Measurements from ENCODE around the gene ERC1. TPM values are rescaled to one million over a fixed set of nuclear protein-coding genes. Genes with fewer than 3 reads are reported as not detected.
A peak's percentile ranks its signal among the peaks of the same experiment; 100 is the strongest.

The ERC1 gene
- total RNA-seq, 1 donor from 2014 or later, result 56.5 TPM

DNA sequence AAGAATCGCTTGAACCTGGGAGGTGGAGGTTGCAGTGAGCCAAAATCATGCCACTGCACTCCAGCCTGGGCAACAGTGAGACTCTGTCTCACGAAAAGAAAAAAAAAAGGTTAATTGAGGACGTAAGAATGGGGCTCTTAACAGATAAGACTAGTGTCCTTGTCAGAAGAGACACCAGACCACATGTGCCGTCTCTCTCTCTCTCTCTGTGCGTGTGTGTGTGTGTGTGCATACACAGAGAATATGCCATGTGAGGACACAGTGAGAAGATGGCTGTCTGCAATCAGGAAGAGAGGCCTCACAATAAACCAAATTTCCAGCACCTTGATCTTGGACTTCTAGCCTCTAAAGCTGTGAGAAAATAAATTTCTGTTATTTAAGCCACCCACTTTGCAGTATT is 11.7 kb upstream of the ERC1 start:
- H3K36me3 ChIP-seq, result no peaks in the 10 kb centered on the region
- no peaks in the 10 kb centered on the region for H3K27me3 ChIP-seq
- DNase-seq (ENCODE audit: extremely low spot score in 2 of 2), result no peak
- no peaks in the 10 kb centered on the region for H3K4me1 ChIP-seq
- H3K27ac ChIP-seq, result no peak overlapping the region
- H3K9me3 ChIP-seq, result no peaks in the 10 kb centered on the region
- TF ChIP-seq POLR2A (IDR thresholded peaks at IDR 0.05) (no peak), POLR2AphosphoS5 (IDR thresholded peaks at IDR 0.05; ENCODE audit: insufficient read depth in 1 of 2, low read depth in 1 of 2) (no peak)
- TF ChIP-seq, protein P1, sequence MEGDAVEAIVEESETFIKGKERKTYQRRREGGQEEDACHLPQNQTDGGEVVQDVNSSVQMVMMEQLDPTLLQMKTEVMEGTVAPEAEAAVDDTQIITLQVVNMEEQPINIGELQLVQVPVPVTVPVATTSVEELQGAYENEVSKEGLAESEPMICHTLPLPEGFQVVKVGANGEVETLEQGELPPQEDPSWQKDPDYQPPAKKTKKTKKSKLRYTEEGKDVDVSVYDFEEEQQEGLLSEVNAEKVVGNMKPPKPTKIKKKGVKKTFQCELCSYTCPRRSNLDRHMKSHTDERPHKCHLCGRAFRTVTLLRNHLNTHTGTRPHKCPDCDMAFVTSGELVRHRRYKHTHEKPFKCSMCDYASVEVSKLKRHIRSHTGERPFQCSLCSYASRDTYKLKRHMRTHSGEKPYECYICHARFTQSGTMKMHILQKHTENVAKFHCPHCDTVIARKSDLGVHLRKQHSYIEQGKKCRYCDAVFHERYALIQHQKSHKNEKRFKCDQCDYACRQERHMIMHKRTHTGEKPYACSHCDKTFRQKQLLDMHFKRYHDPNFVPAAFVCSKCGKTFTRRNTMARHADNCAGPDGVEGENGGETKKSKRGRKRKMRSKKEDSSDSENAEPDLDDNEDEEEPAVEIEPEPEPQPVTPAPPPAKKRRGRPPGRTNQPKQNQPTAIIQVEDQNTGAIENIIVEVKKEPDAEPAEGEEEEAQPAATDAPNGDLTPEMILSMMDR (IDR thresholded peaks at IDR 0.05), result no peak
- intact Hi-C loops (cut with DNase I), result no loop called here
- H3K4me3 ChIP-seq, result no peak overlapping the region

DNA sequence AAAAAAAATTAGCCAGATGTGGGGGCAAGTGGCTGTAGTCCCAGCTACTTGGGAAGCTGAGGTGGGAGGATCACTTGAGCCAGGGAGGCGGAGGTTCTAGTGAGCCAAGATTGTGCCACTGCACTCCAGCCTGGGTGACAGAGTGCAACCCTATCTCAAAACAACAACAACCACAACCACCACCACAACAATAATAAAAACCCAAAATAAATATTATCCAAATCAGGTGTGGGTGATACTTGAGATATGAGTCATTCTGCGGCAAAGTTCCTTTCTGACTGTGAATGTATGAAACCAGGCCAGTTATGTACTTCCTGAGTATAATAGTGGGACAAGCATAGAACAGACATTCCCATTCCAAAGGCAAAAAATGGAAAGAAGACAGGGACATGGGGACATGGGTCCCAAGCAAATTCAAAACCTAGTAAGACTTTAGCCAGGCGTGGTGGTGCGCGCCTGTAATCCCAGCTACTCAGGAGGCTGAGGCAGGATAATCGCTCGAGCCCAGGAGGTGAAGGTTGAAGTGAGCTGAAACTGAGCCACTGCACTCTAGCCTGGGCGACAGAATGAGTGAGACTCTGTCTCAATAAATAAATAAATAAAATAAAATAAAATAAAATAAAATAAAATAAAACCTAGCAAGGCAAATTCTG is 9.7 kb upstream of the ERC1 start:
- Histone ChIP-seq H3K36me3 (no peaks in the 10 kb centered on the region), H3K4me3 (no peak overlapping the region), H3K27me3 (no peaks in the 10 kb centered on the region), H3K9me3 (no peaks in the 10 kb centered on the region), H3K27ac (no peak overlapping the region), H3K4me1 (no peaks in the 10 kb centered on the region)
- intact Hi-C loops (cut with DNase I), result no loop called here
- DNase-seq (ENCODE audit: extremely low spot score in 2 of 2), result no peak
- TF ChIP-seq POLR2A (IDR thresholded peaks at IDR 0.05) (no peak), POLR2AphosphoS5 (IDR thresholded peaks at IDR 0.05; ENCODE audit: insufficient read depth in 1 of 2, low read depth in 1 of 2) (no peak)
- TF ChIP-seq, protein P1 (IDR thresholded peaks at IDR 0.05), result no peak

DNA sequence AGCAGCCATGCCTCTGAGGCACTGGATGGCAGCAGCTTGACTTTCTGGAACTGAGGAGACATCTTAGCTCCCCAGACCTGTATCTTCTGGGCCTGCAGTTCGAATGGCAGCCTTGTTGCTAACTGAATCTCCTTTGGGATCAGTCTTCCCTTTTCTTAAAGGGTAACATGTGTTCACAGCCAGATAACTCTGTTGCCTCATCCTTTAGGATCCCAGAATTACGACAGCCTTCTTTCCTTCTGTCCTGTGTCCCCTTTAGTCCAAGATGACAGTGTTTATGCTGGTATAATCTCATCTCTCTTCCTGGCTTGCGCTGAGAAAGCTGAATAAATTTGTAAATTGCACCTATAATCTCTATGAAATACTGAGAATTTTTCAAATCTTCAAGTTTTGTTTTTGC is 9.1 kb upstream of the ERC1 start:
- H3K36me3 ChIP-seq, result no peaks in the 10 kb centered on the region
- H3K27me3 ChIP-seq, result no peaks in the 10 kb centered on the region
- H3K9me3 ChIP-seq, result no peaks in the 10 kb centered on the region
- intact Hi-C loops (cut with DNase I), result no loop called here
- H3K27ac ChIP-seq, result no peak overlapping the region
- TF ChIP-seq POLR2AphosphoS5 (IDR thresholded peaks at IDR 0.05; ENCODE audit: insufficient read depth in 1 of 2, low read depth in 1 of 2) (no peak), POLR2A (IDR thresholded peaks at IDR 0.05) (no peak)
- no peak overlapping the region for H3K4me3 ChIP-seq
- no peak for DNase-seq (ENCODE audit: extremely low spot score in 2 of 2)
- H3K4me1 ChIP-seq, result no peaks in the 10 kb centered on the region

DNA sequence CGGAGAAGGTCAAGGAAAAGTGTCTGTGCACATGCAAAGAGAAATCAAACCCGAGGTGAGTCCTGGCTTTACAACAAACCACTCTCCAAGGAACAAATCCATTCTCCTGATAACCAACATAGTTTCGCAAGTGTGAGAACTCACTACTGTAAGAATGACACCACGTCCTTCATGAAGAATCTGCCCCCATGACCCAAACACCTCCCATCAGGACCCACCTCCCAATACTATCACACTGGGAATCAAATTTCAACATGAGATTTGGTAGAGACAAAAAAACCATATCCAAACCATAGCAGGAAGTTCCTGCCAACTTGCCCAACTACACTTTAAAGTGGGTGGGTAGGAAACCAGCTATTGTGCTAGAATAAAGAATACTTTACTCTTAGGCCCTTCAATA is 2.4 kb upstream of the ERC1 start:
- H3K36me3 ChIP-seq, result no peaks in the 10 kb centered on the region
- H3K27ac ChIP-seq, result peak overlapping the region; percentile 97
- no peak overlapping the region for H3K4me3 ChIP-seq
- H3K4me1 ChIP-seq, result peaks cover 43% of the 10 kb centered on the region
- no peaks in the 10 kb centered on the region for H3K27me3 ChIP-seq
- TF ChIP-seq, protein P1 (IDR thresholded peaks at IDR 0.05), result no peak
- TF ChIP-seq POLR2AphosphoS5 (IDR thresholded peaks at IDR 0.05; ENCODE audit: insufficient read depth in 1 of 2, low read depth in 1 of 2) (no peak), POLR2A (IDR thresholded peaks at IDR 0.05) (no peak)
- no peak for DNase-seq (ENCODE audit: extremely low spot score in 2 of 2)
- no peaks in the 10 kb centered on the region for H3K9me3 ChIP-seq
- intact Hi-C loops (cut with DNase I), result no loop called here

DNA sequence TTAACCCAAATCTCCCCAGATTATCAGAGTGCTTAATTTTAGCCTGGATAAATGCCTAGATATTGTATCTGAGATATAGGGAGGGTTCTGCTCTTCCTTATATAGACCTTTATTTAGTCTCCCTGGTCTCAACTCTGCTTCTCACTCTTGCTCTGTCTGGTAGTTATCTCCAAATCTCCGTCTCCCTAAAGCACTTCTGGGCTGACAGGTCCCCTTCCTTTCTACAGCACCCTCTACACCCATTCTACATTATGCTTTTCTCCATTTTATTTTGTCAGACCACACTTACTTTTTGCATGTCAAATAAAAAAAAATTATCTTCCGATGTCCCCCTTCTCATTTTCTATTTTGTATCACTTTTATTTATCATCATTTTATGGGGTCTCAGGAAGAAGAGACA is 2.0 kb upstream of the ERC1 start:
- Histone ChIP-seq H3K9me3 (no peaks in the 10 kb centered on the region), H3K27ac (peak overlapping the region; percentile 97), H3K4me1 (peaks cover 47% of the 10 kb centered on the region), H3K4me3 (no peak overlapping the region), H3K27me3 (no peaks in the 10 kb centered on the region), H3K36me3 (no peaks in the 10 kb centered on the region)
- no peak for TF ChIP-seq POLR2AphosphoS5 (IDR thresholded peaks at IDR 0.05; ENCODE audit: insufficient read depth in 1 of 2, low read depth in 1 of 2)
- TF ChIP-seq, protein P1 (IDR thresholded peaks at IDR 0.05), result no peak
- no peak for TF ChIP-seq POLR2A (IDR thresholded peaks at IDR 0.05)
- intact Hi-C loops (cut with DNase I), result no loop called here
- DNase-seq (ENCODE audit: extremely low spot score in 2 of 2), result no peak

All from vagina (tissue), 2 donors.